K562 (cell line): ENCODE results near the gene SMIM41. TPM values are rescaled to one million over a fixed set of nuclear protein-coding genes. Genes with fewer than 3 reads are reported as not detected.

Source experiments
- BACH1 ChIP-seq: fragments of 200-800 bp; sonication (Bioruptor generic); IDR thresholded peaks from 2 replicates; pipeline ENCODE4 v1.6.1; 2016; ENCODE audit warnings: missing genetic modification characterization, missing compliant biosample characterization
- CHD2 ChIP-seq: IDR thresholded peaks from 2 replicates; pipeline ENCODE4 v1.6.1; 2011; ENCODE audit warnings: low read depth, low read length
- ESRRA ChIP-seq: fragments of 450-650 bp; IDR thresholded peaks from 2 replicates; pipeline ENCODE4 v1.6.1; 2014; ENCODE audit warnings: low read depth, mild to moderate bottlenecking, moderate library complexity, borderline replicate concordance
- HEY1 ChIP-seq: fragments of 250-450 bp; sonication (Bioruptor Pico); IDR thresholded peaks from 2 replicates; pipeline ENCODE4 v1.5.0; 2020; ENCODE audit warnings: mild to moderate bottlenecking, moderate library complexity, borderline replicate concordance
- MAX ChIP-seq: sonication (generic); formaldehyde crosslinking; IDR thresholded peaks from 2 replicates; pipeline ENCODE4 v1.9.0; 2022; ENCODE audit warnings: mild to moderate bottlenecking, missing genetic modification reagents
- MBD1 ChIP-seq: fragments of 250-450 bp; sonication (Bioruptor Pico); IDR thresholded peaks from 2 replicates; pipeline ENCODE4 v1.8.0; 2022; ENCODE audit warnings: inconsistent platforms
- NBN ChIP-seq: fragments of 450-650 bp; IDR thresholded peaks from 2 replicates; pipeline ENCODE4 v1.6.1; 2016; ENCODE audit warnings: low read depth, mild to moderate bottlenecking
- NRF1 ChIP-seq, 2 experiments: fragments of 450-650 bp; IDR thresholded peaks in 1 of 2; conservative IDR thresholded peaks in 1 of 2; 2 replicates each; pipeline ENCODE4 v1.6.1; 2014; ENCODE audit warnings: mild to moderate bottlenecking in 2 of 2
- POLR2AphosphoS2 ChIP-seq: IDR thresholded peaks from 2 replicates; pipeline ENCODE4 v1.6.1; 2012; ENCODE audit warnings: low read length, improper control_type of control experiment
- PRDM10 ChIP-seq: fragments of 450-650 bp; IDR thresholded peaks from 2 replicates; pipeline ENCODE4 v1.6.1; 2018; ENCODE audit not compliant: partially characterized antibody
- TCF3 ChIP-seq: sonication (generic); formaldehyde crosslinking; IDR thresholded peaks from 2 replicates; pipeline ENCODE4 v1.4.0; 2020; ENCODE audit warnings: mild to moderate bottlenecking, missing genetic modification reagents
- ZKSCAN3 ChIP-seq: fragments of 250-450 bp; sonication (Bioruptor Pico); IDR thresholded peaks from 2 replicates; pipeline ENCODE4 v1.4.0; 2020
- ZNF143 ChIP-seq: sonication (generic); formaldehyde crosslinking; IDR thresholded peaks from 2 replicates; pipeline ENCODE4 v1.9.0; 2022; ENCODE audit warnings: mild to moderate bottlenecking, missing genetic modification reagents
- ZNF609 ChIP-seq: sonication (generic); formaldehyde crosslinking; IDR thresholded peaks from 2 replicates; pipeline ENCODE4 v1.8.1; 2023; ENCODE audit warnings: missing genetic modification reagents, mild to moderate bottlenecking, borderline replicate concordance
- ZNF785 ChIP-seq: fragments of 250-450 bp; sonication (Bioruptor Pico); IDR thresholded peaks from 2 replicates; pipeline ENCODE4 v1.4.0; 2020; ENCODE audit warnings: mild to moderate bottlenecking
- polyA plus RNA-seq, 8 experiments: library from polyadenylated mRNA; depleted of rRNA in 4 of 8; stranded (reverse) in 5 of 8; unstranded in 3 of 8; fragments of >200 nt; fragmentation: Nextera tagmentation in 2 of 8; fragmentation: Illumina TruSeq in 1 of 8; extraction: Ambion mirVana in 2 of 8; extraction: Trizol in 1 of 8; gene quantifications; 2 replicates each; pipeline versions ENCODE4 v1.2.1 to v1.2.3, GENCODE V29; 2011 to 2014; ENCODE audit warnings: inconsistent platforms in 1 of 8, missing spikeins in 1 of 8
- total RNA-seq, 7 experiments: library from RNA; depleted of rRNA in 6 of 7; stranded (reverse); fragments of >200 nt in 6 of 7; fragmentation: Illumina TruSeq in 2 of 7; extraction: Trizol in 2 of 7; gene quantifications; 2 replicates each; pipeline versions ENCODE4 v1.2.1 to v1.2.3, GENCODE V29; 2011 to 2021; ENCODE audit warnings: low replicate concordance in 1 of 7

The SMIM41 gene
- total and polyA plus RNA-seq, 9 of the 15 experiments (the other 6 are each of a cell fraction or from before 2014, with no cell fraction given): not detected

GRCh38 chr12:52069327-52070184 is 9.9 kb upstream of the SMIM41 start, which contains the start of gene ATG101 (continued):
- TF ChIP-seq PRDM10 (peak; percentile 100), HEY1 (no peak), NRF1 (conservative IDR thresholded peaks at IDR 0.05 in 1 of 2, IDR thresholded peaks at IDR 0.05 in 1 of 2) (peak; percentile 16 to 24; a peak in 2 of 4 replicates), ZKSCAN3 (CRISPR knock-in tag) (no peak), BACH1 (tag) (no peak), ZNF143 (CRISPR knock-in tag) (no peak), POLR2AphosphoS2 (no peak), ZNF609 (CRISPR knock-in tag) (no peak), MBD1 (no peak), ZNF785 (CRISPR knock-in tag) (no peak), ESRRA (peak; percentile 57), CHD2 (no peak), MAX (0 out of 2 replicates have a peak, but pooled peaks have one; percentile 13), TCF3 (no peak), NBN (peak; percentile 82; the same call in 1 of the 2 replicates)
